ENCODE data around the gene PCNX2. TPM values are rescaled to one million over a fixed set of nuclear protein-coding genes. Genes with fewer than 3 reads are reported as not detected.

The PCNX2 gene
- total RNA-seq, 2 donors from 2014 or later, result 8.4 to 23.2 TPM

DNA sequence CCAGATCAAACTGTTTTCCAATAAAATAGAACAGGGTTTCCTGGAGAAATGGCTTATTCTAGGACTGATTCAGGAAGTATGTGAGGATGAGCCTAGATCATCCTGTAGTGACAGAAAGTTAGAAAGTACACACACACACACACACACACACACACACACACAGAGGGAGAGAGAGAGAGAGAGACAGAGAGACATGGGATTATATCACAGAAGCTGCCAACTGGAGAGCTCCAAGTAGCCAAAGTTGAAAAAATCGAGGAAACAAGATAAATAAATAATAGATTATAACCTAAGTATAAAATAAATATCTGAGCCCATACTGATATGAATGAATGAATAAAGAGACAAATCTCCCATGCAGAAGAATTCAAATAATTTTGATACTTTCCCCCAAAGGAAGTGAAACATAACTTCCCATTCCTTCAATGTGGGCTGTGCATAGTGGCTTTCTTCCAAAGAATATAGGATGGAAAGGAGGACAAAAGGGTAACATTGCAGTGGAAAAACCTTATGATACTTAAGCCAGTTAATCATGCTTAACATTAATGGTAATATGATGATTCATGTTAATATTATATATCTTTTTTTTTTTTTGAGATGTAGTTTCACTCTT is 173.5 kb downstream of the PCNX2 start:
- WGBS, result 87% methylated on average over 1 of the region's 1 CpG
- Histone ChIP-seq H3K4me3 (no peak overlapping the region), H3K27ac (no peak overlapping the region), H3K9me3 (no peaks in the 10 kb centered on the region), H3K4me1 (replicated peaks) (no peaks in the 10 kb centered on the region), H3K27me3 (replicated peaks; ENCODE audit: insufficient read depth) (no peaks in the 10 kb centered on the region), H3K36me3 (no peaks in the 10 kb centered on the region)
- DNase-seq (ENCODE audit: low spot score), result no peak
- TF ChIP-seq POLR2A (IDR thresholded peaks at IDR 0.05) (no peak), POLR2AphosphoS5 (IDR thresholded peaks at IDR 0.05) (no peak)
- TF ChIP-seq, protein P1, sequence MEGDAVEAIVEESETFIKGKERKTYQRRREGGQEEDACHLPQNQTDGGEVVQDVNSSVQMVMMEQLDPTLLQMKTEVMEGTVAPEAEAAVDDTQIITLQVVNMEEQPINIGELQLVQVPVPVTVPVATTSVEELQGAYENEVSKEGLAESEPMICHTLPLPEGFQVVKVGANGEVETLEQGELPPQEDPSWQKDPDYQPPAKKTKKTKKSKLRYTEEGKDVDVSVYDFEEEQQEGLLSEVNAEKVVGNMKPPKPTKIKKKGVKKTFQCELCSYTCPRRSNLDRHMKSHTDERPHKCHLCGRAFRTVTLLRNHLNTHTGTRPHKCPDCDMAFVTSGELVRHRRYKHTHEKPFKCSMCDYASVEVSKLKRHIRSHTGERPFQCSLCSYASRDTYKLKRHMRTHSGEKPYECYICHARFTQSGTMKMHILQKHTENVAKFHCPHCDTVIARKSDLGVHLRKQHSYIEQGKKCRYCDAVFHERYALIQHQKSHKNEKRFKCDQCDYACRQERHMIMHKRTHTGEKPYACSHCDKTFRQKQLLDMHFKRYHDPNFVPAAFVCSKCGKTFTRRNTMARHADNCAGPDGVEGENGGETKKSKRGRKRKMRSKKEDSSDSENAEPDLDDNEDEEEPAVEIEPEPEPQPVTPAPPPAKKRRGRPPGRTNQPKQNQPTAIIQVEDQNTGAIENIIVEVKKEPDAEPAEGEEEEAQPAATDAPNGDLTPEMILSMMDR (IDR thresholded peaks at IDR 0.05), result no peak
- intact Hi-C loops (cut with DNase I), result loop anchor here (2.0 kb wide), 1 partner anchor 29 kb away; no protein-coding TSS in a partner anchor

DNA sequence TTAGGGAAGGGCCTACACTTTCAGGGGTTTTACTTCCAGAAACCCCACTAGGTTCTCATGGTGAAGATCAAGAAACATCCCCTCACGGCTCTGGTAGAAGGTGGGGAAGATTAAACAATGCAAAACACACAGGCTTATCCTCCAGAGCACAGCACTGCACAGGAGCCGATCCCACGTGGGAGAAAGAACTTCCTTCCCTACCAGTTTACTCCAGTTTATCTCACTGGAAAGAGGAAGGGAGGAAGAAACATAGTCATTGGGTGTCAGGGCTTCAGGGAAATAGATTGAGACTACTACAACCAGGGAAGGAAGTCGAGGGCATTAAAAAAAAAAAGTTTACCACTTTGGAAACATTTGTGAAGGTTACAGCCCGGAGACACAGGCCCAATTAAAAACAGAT is 180.7 kb downstream of the PCNX2 start:
- TF ChIP-seq POLR2AphosphoS5 (IDR thresholded peaks at IDR 0.05) (no peak), POLR2A (IDR thresholded peaks at IDR 0.05) (no peak)
- TF ChIP-seq, protein P1 (IDR thresholded peaks at IDR 0.05), result no peak
- no peak overlapping the region for H3K27ac ChIP-seq
- H3K4me1 ChIP-seq (replicated peaks), result no peaks in the 10 kb centered on the region
- DNase-seq (ENCODE audit: low spot score), result no peak
- H3K27me3 ChIP-seq (replicated peaks; ENCODE audit: insufficient read depth), result no peaks in the 10 kb centered on the region
- no peaks in the 10 kb centered on the region for H3K9me3 ChIP-seq
- H3K4me3 ChIP-seq, result no peak overlapping the region
- no peaks in the 10 kb centered on the region for H3K36me3 ChIP-seq
- 78% methylated on average over 5 of the region's 5 CpGs for WGBS
- intact Hi-C loops (cut with DNase I), result no loop called here

DNA sequence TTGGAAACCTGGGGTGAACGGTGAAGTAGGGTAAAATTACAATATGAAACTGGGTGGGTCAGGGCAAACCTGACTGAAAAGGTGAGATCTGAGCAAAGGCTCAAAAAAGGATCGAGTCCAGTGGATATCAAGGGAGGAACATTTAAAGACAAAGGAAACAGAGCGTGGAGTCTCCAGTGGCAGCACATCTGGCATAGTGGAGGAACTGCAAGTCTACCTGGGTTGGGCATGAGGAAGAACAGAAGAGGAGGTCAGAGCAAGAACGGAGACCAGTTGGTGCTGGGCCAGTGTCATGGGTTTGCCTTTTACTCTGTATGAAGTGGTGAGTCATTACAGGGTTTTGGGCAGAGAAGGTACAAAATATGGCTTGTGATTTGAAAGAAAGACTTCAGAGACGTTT is 181.4 kb downstream of the PCNX2 start:
- no peaks in the 10 kb centered on the region for H3K36me3 ChIP-seq
- 72% methylated on average over 5 of the region's 5 CpGs for WGBS
- no peaks in the 10 kb centered on the region for H3K27me3 ChIP-seq (replicated peaks; ENCODE audit: insufficient read depth)
- no peaks in the 10 kb centered on the region for H3K4me1 ChIP-seq (replicated peaks)
- intact Hi-C loops (cut with DNase I), result no loop called here
- H3K9me3 ChIP-seq, result no peaks in the 10 kb centered on the region
- H3K4me3 ChIP-seq, result no peak overlapping the region
- no peak overlapping the region for H3K27ac ChIP-seq
- TF ChIP-seq, protein P1 (IDR thresholded peaks at IDR 0.05), result no peak
- no peak for TF ChIP-seq POLR2AphosphoS5 (IDR thresholded peaks at IDR 0.05)
- no peak for DNase-seq (ENCODE audit: low spot score)

DNA sequence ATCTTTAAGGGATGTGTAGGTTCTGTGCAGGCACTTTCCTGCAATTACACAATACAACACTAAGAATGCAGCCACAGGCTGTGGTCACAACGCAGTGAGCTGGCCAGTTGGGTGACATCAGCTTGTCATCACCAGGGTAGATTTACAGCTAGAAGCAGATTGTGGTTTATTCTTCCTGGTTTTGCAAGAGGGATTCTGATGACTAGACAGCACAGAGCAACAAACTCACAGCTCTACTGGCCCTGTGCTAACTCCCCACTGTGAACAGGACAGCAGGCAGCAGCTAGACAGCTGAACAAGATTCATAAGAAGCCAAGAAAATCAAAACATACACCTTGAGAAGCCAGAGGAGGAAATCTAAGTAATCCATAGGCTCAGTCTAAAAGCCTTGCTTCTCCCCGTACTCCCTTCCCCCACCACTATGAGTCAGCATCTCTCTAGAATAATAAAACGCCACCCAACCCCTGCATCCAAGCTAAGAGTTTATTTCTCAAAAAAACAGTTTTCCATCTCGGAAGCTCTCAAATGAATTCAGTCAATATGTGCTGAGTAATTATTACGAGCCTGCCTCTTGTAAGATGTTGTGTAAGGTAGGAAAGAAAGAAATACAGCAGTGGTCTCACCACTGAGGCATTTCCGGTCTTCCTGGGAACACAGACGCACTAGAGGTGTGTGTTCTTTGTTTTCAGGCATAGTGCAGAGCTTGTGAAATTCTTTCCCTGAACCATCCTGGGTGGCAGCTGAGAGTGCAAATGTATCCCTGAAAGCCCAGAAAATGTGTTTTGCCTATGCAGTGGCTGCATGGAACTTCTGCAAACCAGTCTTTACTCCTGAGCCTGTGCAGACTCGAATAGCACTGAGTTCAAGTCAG is 182.3 kb downstream of the PCNX2 start:
- intact Hi-C loops (cut with DNase I), result no loop called here
- Histone ChIP-seq H3K36me3 (no peaks in the 10 kb centered on the region), H3K4me1 (replicated peaks) (no peaks in the 10 kb centered on the region), H3K27ac (no peak overlapping the region), H3K27me3 (replicated peaks; ENCODE audit: insufficient read depth) (no peaks in the 10 kb centered on the region), H3K4me3 (no peak overlapping the region), H3K9me3 (no peaks in the 10 kb centered on the region)
- DNase-seq (ENCODE audit: low spot score), result peak; percentile 26
- WGBS, result 31% methylated on average over 8 of the region's 8 CpGs
- TF ChIP-seq POLR2A (IDR thresholded peaks at IDR 0.05) (no peak), POLR2AphosphoS5 (IDR thresholded peaks at IDR 0.05) (peak; percentile 37)
- TF ChIP-seq, protein P1 (IDR thresholded peaks at IDR 0.05), result no peak

All from prostate gland (tissue), 2 donors.